GM03348 (cell line): ENCODE results near the gene TECPR1.

Experiments
- DNase-seq: peaks from one replicate; pipeline ENCODE4 v3.0.0; 2012; ENCODE audit warnings: low spot score

The TECPR1 gene

DNA sequence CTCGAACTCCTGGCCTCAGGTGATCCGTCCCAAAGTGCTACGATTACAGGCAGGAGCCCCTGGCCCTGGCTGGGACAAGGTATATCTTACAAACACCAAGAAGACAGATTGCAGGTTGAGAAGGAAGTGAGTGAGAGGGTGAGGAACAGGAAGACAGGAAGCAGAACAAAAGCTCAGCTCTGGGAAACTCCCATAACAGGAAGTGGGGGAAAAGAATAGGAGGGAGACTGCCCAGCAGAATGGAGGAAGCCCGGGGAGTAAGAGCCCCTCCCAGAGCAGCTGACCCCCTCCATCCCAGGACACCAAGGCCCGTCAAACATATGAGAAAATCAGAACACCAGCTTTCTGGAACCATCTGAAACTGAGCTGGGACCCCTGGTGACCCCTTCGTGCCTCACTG is 2.9 kb downstream of the TECPR1 start:
- DNase-seq, result no peak

DNA sequence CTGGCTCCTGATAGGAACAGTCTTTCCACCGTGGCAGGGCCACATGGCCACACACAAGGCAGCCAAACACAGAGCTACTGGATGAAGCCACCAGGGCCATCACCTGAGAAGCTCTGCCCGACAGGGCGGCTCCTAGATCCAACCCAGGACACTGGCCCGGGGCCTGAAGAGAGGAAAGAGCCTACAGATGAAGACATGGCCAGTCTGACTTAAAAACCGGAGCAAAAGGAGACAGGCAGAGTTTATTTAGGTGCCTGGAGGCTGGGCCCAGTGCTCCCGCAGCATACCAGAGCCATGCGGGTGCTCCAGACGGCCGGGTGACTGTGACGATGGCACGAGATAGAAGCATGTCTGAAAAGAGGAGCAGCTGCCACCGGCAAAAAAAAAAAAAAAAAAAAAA is 3.9 kb downstream of the TECPR1 start:
- no peak for DNase-seq

DNA sequence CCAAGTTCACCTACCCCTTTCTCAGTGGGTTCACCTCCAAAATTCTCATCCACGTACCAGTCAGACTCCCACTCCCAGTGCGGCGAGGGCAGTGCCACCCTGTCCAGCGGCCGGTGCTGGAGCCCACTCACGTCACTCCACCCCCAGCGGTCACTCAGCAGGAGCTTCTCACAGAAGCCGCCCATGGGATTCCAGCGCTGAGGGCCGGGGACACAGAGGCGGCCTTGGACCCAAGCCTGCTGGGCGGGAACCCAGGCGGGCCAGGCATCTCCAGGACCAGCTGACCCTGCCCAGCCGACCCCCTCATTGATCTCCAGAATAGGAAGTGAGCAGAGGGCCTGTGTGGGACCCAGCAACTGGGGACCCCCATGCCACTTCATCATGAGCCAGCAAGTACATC is 7.2 kb downstream of the TECPR1 start:
- DNase-seq, result no peak

DNA sequence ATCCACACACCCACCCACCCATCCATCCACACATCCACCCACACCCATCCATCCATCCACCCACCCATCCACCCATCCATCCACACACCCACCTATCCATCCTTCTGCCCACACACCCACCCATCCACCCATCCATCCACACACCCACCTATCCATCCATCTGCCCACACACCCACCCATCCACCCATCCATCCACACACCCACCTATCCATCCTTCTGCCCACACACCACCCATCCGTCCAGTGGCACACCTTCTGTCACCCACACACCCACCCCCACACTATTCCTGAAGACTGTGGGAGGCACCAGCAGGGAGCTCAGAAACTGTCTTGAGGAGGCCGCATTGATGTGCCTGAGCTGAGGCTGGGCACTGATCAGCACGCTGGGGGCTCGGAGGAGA is 9.1 kb downstream of the TECPR1 start:
- DNase-seq, result peak; percentile 4

DNA sequence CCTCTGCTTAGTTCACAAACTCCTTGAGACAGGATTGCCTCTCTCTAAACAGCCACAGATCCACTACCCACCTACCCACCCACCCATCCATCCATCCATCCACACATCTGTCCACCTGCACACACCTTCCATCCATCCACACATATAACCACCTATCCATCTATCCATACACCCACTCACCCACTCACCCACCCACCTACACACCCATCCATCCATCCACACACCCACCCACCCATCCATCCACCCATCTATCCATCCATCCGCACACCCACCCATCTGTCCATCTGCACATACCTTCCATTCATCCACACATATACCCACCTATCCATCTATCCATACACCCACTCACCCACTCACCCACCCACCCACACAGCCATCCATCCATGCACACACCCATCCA is 9.7 kb downstream of the TECPR1 start:
- no peak for DNase-seq

DNA sequence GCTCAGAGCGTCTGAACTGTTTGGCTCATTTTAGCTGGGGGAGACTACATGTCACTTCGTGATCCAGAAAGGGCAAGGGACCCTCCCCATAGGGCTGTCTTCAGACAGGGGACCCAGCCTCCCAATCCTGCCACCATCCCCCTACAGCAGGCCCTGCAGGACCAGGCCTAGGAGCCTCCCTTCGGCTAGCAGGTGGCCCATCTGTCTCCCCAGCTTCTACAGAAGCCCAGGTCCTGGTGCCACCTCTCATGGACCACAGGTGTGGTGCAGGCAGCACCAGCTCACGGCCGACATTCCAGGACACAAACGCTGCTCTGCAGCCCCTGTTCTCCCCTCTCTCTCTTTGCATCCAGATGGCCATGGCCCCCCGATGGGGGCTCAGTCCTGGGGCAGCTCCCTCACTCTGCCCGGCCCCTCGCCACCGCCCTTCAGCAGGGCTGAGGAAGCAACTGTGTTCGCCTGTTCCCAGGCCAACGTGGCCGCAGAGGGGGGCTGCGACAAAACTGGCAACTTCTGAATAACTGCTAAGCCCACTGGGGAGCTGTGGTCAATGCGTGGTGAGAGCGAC is 10.3 kb downstream of the TECPR1 start:
- peak; percentile 2 for DNase-seq

DNA sequence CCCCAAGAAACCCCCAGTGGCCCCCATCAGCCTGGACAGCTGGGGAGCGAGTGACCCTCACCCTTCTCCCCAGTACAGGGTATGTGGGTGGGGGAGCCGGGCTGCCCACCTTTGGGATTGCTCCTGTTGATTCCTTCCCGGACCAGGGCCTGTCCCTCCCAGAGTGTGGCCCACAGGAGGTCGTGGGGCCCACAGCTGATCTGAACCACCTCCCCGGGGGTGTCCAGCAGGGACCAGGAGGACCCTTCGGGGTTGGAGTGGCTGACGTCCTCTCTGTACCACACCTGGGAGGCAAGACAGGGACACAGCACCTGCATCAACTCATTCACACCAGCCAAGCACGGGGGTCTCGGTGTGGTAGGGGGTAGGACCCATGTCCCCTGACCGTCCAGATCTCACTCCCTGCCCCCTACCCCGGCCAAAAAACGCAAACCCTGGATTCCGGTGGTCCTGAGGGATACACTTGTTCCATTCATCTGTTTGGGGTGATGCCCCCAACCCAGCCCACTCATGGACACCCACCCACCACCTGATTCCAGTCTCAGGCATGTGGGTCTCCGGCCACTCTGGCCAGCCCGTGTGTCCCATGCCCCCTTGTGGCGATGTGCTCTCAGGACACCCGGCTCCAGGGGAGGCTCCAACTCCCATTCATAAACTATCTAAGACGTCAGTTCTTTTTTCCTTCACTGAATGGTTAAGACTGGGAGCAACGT is 10.9 kb downstream of the TECPR1 start:
- peak; percentile 80 for DNase-seq

DNA sequence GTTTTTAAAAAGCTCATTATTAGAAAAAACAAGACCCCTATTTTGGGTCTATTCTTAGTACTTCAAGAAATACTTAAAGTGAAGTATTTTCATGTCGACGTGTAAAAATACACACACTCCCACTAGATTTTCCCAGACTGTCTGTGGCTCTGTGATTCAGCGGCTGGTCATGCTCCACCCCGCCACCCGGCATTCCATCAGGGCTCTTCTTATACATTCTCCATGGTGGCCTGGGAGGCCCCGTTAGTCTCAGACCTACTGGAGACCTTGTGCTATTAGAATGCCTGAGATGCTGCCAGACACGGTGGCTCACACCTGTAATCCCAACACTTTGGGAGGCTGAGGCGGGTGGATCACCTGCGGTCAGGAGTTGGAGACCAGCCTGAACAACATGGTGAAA is 13.1 kb downstream of the TECPR1 start:
- DNase-seq, result peak; percentile 5

DNA sequence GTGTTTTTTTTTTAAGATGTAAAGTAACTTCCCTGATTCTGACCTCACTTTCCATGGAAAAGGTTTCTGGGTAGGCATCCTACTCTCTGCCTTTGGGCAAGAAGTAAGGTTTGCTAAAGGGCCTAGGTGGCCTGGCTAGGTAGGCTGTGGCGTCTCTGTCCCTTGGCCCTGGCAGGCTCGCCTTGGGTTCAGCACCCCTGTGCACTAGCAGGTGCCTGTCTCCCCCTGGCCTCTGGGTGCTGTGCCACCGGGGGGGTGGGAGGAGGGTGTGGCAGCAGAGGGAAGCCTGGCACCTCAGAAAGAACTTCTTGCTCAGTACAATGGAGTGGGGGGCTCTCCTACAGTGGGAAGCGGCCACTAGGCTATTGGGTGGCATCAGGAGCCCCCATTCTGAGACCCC is 14.0 kb downstream of the TECPR1 start:
- DNase-seq, result peak; percentile 2

DNA sequence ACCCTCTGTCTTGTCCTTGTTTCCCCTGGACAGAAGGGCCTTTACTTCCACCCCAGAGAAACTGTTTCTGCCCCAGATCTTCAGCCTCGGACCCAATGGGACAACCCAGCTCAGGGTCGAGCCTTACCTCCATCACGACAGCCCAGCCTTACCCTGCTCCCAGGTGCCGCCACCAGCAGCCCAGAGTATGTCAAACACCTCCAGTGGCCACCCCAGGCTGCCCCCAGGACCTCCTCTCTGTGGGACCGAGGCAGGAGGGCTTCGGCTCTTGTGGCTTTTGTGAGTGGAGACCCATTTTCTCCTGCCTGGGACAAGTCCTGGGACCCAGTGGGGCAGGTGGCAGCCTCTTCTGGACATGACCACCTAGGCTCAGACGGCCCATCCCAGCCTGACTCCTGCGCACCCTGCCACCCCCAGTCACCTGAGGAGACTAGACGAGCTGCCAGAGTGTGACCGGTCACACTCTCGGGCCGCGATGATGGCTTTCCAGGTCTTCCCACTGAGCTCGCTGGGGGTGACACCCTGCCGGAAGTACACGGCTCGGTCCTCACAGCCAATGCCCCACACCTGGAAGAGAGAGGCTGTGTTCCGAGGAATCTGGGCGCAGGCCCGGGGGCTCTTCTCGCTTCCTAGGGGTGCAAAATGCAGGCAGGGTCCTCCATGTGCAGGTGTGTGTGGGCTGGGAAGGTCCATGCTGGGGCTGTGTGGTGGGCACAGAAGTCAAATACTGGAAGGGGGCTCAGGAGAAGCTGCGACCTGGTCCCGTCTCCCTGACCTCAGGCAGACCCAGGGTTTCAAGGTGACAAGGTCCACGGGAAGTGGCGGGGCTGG is 15.5 kb downstream of the TECPR1 start:
- DNase-seq, result no peak

DNA sequence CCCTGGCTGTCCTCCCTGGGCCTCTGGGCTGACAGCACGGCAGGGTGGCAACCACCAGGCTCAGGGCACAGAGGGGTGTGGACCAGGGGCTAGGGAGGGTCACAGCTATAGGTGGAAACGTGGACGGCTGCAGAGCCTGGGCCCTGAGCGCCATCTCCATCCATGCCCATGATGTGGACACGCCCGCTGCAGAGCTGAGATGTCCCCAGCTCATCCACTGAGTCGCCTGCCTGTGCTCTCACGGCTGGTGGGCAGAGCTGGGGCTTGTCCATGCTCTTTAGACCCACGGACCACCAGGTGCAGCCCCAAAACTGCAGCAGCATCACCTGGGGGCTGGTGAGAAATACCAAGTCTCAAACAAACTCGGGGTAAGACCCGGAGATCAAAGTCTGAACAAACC is 16.1 kb downstream of the TECPR1 start:
- DNase-seq, result no peak

DNA sequence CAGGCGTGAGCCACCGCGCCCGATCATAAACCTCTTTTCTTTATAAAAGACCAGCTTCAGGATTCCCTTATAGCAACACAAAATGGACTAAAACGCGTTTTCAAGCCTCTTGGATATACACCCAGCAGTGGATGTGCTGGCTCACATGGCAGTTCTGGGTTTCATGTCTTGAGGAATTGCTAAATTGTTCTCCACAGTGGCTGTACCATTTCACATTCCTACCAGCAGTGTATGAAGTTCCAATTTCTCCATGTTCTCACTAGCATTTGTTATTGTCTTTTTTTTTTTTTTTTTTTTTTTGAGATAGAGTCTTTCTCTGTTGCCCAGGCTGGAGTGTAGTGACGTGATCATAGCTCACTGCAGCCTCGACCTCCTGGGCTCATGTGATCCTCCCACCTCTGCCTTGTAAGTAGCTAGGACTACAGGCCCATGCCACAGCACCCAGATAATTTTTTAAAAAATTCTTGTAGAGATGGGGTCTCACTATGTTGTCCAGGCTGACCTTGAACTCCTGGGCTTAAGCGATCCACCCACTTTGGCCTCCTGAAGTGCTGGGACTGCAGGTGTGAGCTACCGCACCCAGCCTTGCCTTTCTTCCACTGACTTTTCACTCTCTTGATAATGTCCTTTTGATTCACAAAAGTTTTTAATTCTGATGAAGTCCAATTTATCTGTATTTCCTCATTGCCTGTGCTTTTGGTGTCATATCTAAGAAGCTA is 17.4 kb downstream of the TECPR1 start:
- DNase-seq, result no peak

DNA sequence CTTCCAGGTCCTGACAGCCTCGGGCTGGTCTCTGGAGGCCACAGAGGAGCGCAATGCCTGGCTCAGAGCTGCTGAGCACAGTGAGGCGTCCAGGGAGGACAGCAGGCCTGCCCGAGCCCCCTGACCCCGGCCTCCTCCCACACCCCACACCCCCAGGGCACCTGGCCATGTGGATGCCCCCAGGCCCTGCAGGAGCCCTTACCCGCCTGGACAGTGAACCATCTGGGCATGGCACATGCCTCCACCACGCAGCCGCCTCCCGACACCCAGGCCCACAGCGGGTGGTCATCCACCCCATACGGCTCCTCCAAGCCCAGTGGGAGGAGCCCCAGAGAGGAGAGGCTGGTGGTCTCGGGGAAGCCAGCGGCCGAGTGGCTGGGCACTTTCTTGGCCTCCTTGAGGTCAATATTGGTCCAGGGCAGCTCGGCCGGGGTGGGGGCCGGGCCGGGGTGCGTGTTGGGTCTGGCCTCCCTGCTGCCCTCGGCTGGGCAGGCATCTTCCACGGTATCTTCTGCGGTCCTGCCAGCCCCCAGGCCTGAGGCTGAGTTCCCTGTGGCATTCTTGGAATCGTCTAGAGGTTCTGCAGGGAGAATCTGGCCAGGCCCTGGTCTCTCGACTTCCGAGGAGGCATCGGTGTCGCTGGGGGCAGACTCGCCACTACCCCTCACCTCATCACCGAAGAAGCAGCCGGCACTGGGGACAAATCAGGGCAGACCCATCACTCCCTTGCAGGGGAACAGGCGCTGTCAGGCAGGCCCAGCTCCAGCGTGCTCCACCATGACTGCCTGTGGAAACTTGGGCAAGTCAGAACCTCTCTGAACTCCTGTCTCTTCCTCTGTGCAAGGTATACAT is 18.6 kb downstream of the TECPR1 start:
- no peak for DNase-seq

DNA sequence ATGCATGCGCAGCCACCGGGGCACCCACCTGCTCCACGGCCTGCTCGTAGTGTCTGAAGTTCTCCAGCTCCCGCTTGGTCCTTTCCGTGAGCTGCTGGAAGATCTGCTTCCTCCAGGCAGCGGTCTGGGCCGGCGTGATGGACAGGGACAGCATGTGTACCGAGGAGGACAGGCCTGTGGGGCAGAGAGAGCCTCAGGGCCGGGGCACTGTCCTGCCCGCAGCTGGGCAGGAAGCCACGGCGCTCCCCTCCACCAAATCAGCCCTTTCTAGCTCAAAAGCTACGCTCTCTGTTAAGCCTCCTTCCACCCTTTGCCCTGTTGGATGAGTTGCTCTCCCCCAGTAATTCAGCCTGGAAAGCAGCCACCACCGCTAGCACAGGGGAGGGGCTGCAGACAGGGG is 19.2 kb downstream of the TECPR1 start:
- DNase-seq, result no peak

DNA sequence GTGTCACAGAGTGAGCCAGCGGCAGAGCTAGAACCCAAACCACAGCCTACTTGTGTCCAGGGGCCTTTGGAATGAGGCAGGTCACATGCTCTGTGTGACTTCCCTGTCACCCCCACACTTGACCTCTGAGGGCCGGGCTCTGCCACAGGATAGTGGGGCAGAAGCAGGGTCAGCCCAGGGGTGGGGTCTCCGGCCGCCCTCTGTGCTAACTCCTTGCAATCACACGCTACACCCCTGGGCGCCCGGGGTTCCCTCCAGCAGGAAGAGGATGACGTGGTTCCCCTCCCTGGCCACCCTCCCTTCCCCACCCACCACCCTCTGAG is 19.8 kb downstream of the TECPR1 start:
- no peak for DNase-seq

DNA sequence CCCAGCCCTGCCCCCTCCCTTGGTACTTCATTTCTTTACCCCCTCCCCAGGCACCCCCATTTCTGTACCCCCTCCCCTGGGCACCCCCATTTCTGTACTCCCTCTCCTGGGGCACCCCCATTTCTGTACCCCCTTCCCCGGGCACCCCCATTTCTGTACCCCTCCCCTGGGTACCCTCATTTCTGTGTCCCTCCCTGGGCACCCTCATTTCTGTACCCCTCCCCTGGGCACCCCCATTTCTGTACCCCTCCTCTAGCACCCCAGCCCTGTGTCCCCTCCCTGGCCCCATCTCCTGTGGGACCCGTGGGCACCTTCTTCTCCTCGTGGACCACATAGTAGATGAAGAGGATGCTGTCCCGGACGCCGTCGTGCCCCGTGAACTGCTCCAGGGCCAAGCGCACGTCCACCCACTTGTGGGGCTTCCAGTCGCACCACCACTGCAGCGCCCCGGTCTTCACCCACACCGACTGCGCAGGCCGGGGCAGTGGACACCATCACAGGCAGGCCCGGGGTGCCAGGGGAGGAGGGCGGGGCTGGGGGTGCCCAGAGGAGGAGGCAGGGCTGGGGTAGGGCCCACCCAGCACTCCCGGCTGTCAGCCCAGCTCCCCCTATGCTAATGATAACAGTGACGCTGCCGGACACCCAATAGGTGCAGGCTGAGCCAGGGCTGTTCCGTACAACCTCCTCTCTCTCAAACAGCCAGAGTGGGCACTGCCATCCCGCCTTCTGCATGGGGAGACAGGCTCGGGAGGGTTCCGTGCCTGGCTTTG is 20.4 kb downstream of the TECPR1 start:
- DNase-seq, result no peak

DNA sequence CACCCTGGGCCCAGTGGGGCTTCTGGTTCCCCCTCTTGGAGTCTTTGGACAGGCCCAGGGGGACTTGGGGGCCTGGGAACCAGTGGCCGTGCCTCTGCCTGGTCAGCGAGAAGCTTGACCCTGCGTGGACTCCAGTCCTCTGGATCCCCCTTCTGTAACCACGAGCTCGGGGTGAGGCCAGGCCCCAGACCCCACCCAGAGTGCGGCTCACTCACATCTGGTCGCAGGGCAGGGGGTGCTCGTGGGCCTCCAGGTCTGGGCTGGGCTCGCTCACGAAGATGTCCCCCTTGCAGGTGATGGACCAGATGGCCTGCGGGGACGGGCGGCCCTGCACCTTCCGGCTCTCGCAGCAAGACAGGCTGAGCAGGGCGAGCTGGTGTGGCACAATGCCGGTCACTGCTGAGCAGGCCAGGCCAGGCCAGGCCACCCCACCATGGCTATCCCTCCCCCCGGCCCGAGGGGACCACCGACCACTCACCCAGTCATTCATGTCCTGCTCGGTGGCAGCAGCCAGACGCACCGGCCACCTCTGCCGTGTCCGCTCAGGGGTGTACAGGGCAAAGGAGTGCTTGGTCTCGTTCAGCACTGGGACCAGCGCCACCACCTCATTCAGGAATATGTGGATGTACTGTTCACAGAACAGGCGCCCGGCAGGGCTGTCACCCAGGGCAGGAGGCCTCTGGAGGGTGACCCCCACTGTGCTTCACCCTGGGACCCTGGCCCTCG is 21.1 kb downstream of the TECPR1 start:
- no peak for DNase-seq

DNA sequence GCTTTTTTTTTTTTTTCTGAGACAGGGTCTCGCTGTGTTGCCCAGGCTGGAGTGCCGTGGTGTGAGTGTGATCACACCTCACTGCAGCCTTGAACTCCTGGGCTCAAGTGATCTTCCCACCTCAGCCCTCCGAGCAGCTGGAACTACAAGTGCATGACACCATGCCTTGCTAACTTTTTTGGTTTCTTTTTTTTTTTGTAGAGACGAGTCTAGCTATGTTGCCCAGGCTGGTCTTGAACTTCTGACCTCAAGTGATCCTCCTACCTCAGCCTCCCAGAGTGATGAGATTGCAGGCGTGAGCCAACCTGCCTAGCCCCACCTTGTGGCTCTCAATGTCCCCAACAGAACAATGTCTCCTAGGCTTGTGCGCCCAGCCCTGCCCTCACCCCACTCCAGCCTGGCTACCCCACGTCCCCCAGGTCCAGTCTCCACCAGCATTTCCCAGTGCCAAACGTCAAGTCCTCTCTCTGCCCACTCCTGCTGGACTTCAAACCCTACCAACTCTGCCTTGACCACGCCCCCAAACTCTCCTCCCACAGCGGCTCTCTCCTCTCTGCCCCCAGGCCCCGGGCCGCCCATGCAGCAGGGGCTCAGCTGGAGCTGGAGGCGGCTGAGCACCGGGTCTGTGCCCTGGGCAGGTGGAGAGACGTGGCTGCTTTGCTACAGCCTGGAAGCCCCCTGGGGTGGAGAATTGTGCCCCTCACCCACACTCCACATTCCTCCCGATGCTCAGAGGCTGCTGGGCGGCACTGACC is 21.9 kb downstream of the TECPR1 start:
- no peak for DNase-seq

DNA sequence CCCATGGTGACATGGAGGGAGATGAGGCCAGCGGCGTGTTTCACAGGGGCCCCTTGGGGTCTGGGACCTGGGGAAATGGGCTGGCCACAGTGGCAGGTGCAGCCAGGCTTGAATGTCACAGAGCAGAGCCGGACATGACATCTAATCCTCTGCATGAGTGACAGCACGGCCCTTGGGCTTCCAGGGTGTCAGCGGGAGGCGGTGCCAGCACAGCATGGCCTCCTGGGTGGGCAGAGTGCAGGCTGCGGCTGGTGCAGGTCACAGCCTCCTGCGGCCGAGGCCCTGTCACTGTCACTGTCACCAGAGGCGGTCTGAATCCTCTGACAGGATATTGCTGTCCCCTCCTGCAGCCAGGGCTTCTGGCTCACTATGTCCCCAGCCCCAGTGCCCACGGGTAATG is 22.6 kb downstream of the TECPR1 start:
- no peak for DNase-seq

DNA sequence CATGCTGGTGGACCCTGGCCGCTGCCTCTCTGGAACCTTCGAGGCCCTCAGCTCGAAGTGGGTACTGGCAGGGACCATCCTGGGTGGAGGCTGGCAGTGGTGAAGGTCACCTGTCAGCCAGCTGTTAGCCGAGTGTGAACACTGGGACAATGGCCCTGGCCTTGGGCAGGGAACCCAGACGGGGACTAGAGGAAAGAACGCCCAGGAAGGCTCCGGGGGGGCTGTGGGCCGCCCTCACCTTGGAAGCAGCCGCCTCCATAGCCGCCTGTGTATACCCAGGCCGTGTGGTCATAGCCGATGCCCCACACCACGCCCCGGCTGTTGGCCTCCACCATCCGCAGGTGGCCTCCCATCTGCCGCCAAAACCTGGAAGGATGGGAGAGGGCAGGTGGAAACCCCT is 23.2 kb downstream of the TECPR1 start:
- DNase-seq, result no peak
